SU-DHL-6 (cell line): ENCODE measurements around the gene CHI3L2.

ENCODE experiments used
- CTCF ChIP-seq: fragments of 200-600 bp; sonication (generic); IDR thresholded peaks from one replicate; pipeline ENCODE4 v1.5.1; 2017; ENCODE audit warnings: antibody characterized with exemption, mild to moderate bottlenecking, low read length, moderate library complexity; ENCODE audit not compliant: insufficient read depth, poor library complexity, severe bottlenecking
- EZH2phosphoT487 ChIP-seq: fragments of 200-600 bp; sonication (generic), shearing (Covaris generic); conservative IDR thresholded peaks from 2 replicates; pipeline ENCODE4 v1.6.1; 2018; ENCODE audit warnings: mild to moderate bottlenecking, antibody characterized with exemption, low read length, moderate library complexity, mixed read lengths

- no peak for TF ChIP-seq CTCF
- no peak for TF ChIP-seq EZH2phosphoT487
These were observed 7.8 kb upstream of the CHI3L2 start for GRCh38 chr1:111219557-111220286.
